RWPE2 (cell line): ENCODE measurements around the gene PRDM16.

ENCODE experiments used
- ATAC-seq: fragments of 200-7000 bp; cut with Tn5 transposase; 3 replicates; pipeline ENCODE4 v1.9.1; 2021; ENCODE audit warnings: low read depth
- DNase-seq: peaks from one replicate; pipeline ENCODE4 v3.0.0-alpha.2; 2020; ENCODE audit warnings: low spot score
- H3K27ac ChIP-seq: fragments of 450-650 bp; 2 replicates; pipeline ENCODE4 v1.5.1; 2017; ENCODE audit warnings: mild to moderate bottlenecking; ENCODE audit not compliant: poor library complexity, severe bottlenecking
- H3K27me3 ChIP-seq: fragments of 250-450 bp; sonication (Bioruptor Pico); 2 replicates; pipeline ENCODE4 v1.5.1; 2021; ENCODE audit warnings: mild to moderate bottlenecking, moderate library complexity; ENCODE audit not compliant: insufficient read depth, poor library complexity, severe bottlenecking
- H3K36me3 ChIP-seq: fragments of 250-450 bp; sonication (Bioruptor Pico); 2 replicates; pipeline ENCODE4 v1.5.1; 2020; ENCODE audit warnings: low read depth, mild to moderate bottlenecking, moderate library complexity
- H3K4me1 ChIP-seq: fragments of 250-450 bp; sonication (Bioruptor Pico); 2 replicates; pipeline ENCODE4 v1.5.1; 2021; ENCODE audit warnings: mild to moderate bottlenecking, moderate library complexity; ENCODE audit not compliant: insufficient read depth, poor library complexity, severe bottlenecking
- H3K4me3 ChIP-seq: fragments of 250-450 bp; sonication (Bioruptor Pico); 2 replicates; pipeline ENCODE4 v1.5.1; 2021; ENCODE audit warnings: mild to moderate bottlenecking, moderate library complexity; ENCODE audit not compliant: severe bottlenecking
- H3K9me3 ChIP-seq: fragments of 250-450 bp; sonication (Bioruptor Pico); 2 replicates; pipeline ENCODE4 v1.5.1; 2021; ENCODE audit warnings: mild to moderate bottlenecking, moderate library complexity; ENCODE audit not compliant: severe bottlenecking
- TF ChIP-seq, protein P1 (sequence below): fragments of 450-650 bp; IDR thresholded peaks from one replicate; pipeline ENCODE4 v1.5.1; 2017; ENCODE audit warnings: mild to moderate bottlenecking, moderate library complexity; ENCODE audit not compliant: poor library complexity, severe bottlenecking

Gene PRDM16

GRCh38 chr1:3364983-3365382, 296.0 kb downstream of the PRDM16 start:
- DNase-seq (no peak), ATAC-seq (no peak)
- H3K4me1 ChIP-seq, result no peaks in the 10 kb centered on the region
- no peaks in the 10 kb centered on the region for H3K36me3 ChIP-seq
- H3K4me3 ChIP-seq, result no peak overlapping the region
- H3K9me3 ChIP-seq, result no peaks in the 10 kb centered on the region
- H3K27ac ChIP-seq, result no peak overlapping the region
- H3K27me3 ChIP-seq, result peaks cover 51% of the 10 kb centered on the region
- TF ChIP-seq, protein P1, sequence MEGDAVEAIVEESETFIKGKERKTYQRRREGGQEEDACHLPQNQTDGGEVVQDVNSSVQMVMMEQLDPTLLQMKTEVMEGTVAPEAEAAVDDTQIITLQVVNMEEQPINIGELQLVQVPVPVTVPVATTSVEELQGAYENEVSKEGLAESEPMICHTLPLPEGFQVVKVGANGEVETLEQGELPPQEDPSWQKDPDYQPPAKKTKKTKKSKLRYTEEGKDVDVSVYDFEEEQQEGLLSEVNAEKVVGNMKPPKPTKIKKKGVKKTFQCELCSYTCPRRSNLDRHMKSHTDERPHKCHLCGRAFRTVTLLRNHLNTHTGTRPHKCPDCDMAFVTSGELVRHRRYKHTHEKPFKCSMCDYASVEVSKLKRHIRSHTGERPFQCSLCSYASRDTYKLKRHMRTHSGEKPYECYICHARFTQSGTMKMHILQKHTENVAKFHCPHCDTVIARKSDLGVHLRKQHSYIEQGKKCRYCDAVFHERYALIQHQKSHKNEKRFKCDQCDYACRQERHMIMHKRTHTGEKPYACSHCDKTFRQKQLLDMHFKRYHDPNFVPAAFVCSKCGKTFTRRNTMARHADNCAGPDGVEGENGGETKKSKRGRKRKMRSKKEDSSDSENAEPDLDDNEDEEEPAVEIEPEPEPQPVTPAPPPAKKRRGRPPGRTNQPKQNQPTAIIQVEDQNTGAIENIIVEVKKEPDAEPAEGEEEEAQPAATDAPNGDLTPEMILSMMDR, result no peak

GRCh38 chr1:3365523-3366125, 296.6 kb downstream of the PRDM16 start:
- ATAC-seq (no peak), DNase-seq (no peak)
- TF ChIP-seq, protein P1, result no peak
- Histone ChIP-seq H3K4me1 (no peaks in the 10 kb centered on the region), H3K9me3 (no peaks in the 10 kb centered on the region), H3K36me3 (no peaks in the 10 kb centered on the region), H3K27ac (no peak overlapping the region), H3K27me3 (peaks cover 45% of the 10 kb centered on the region), H3K4me3 (no peak overlapping the region)

- Histone ChIP-seq H3K4me3 (no peak overlapping the region), H3K27me3 (peaks cover 37% of the 10 kb centered on the region), H3K36me3 (no peaks in the 10 kb centered on the region), H3K9me3 (no peaks in the 10 kb centered on the region), H3K4me1 (no peaks in the 10 kb centered on the region), H3K27ac (no peak overlapping the region)
- TF ChIP-seq, protein P1, result no peak
- no peak for ATAC-seq
- DNase-seq, result no peak
These were observed 297.4 kb downstream of the PRDM16 start for GRCh38 chr1:3366126-3367051.

GRCh38 chr1:3367376-3367775, 298.4 kb downstream of the PRDM16 start:
- Histone ChIP-seq H3K4me3 (no peak overlapping the region), H3K9me3 (no peaks in the 10 kb centered on the region), H3K27ac (no peak overlapping the region), H3K27me3 (peaks cover 32% of the 10 kb centered on the region), H3K4me1 (no peaks in the 10 kb centered on the region), H3K36me3 (no peaks in the 10 kb centered on the region)
- DNase-seq (no peak), ATAC-seq (no peak)
- TF ChIP-seq, protein P1, result no peak
